Testis (tissue), 2 donors: ENCODE measurements around the gene ZNF367.

ENCODE experiments used
- CTCF ChIP-seq, 3 experiments: fragments of 450-650 bp in 2 of 3; fragments of 200-600 bp in 1 of 3; sonication (generic) in 1 of 3; IDR thresholded peaks; one replicate each; pipeline ENCODE4 v1.5.1; 2016 to 2019; ENCODE audit warnings: antibody characterized with exemption in 3 of 3, mild to moderate bottlenecking in 2 of 3, moderate library complexity in 1 of 3
- POLR2A ChIP-seq: fragments of 450-650 bp; IDR thresholded peaks from one replicate; pipeline ENCODE4 v1.6.1; 2017; ENCODE audit warnings: antibody characterized with exemption, mild to moderate bottlenecking, moderate library complexity

- TF ChIP-seq POLR2A (no peak), CTCF (IDR thresholded peaks at IDR 0.05) (no peak)
Measured at GRCh38 chr9:96400132-96400910, 17.8 kb downstream of the ZNF367 start.
